Fibroblast of villous mesenchyme (primary cell): ENCODE results near the gene CLCN5. TPM values are rescaled to one million over a fixed set of nuclear protein-coding genes. Genes with fewer than 3 reads are reported as not detected.

Source experiments
- DNase-seq: peaks from one replicate; pipeline ENCODE4 v3.0.0-alpha.2; 2010; ENCODE audit warnings: low read depth
- H3K4me3 ChIP-seq: 2 replicates; pipeline ENCODE4 v1.5.1; 2011; ENCODE audit warnings: low read depth, mild to moderate bottlenecking, low read length
- total RNA-seq: library from RNA; depleted of rRNA; stranded (reverse); fragments of >200 nt; gene quantifications from 2 replicates; pipeline ENCODE4 v1.2.3, GENCODE V29; 2012
- TF ChIP-seq, protein P1 (sequence below): IDR thresholded peaks from 2 replicates; pipeline ENCODE4 v1.5.1; 2012; ENCODE audit warnings: low read depth, mild to moderate bottlenecking, low read length; ENCODE audit not compliant: insufficient read depth

The CLCN5 gene
- total RNA-seq, 1 donor, result 12.5 TPM

DNA sequence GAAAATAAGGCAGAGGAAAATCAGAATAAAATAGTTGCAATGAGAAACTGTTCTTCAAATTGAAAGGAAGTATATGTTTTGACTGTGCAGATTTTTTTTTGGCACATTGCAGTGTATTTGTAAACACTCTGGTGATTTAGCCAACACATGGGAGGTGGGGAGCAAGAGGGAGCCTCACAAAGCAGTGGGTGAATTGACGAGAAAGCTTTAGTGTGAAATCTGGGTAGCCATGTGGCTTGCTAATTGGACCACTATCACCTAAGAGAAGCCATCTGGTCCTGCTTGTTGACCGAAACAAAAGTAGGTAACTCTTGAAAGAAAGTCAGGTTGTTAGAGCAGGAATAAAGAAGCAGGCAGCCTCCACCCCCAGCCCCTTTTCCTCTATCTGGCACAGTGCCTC, 10.4 kb downstream of the CLCN5 start:
- DNase-seq, result no peak
- TF ChIP-seq, protein P1, sequence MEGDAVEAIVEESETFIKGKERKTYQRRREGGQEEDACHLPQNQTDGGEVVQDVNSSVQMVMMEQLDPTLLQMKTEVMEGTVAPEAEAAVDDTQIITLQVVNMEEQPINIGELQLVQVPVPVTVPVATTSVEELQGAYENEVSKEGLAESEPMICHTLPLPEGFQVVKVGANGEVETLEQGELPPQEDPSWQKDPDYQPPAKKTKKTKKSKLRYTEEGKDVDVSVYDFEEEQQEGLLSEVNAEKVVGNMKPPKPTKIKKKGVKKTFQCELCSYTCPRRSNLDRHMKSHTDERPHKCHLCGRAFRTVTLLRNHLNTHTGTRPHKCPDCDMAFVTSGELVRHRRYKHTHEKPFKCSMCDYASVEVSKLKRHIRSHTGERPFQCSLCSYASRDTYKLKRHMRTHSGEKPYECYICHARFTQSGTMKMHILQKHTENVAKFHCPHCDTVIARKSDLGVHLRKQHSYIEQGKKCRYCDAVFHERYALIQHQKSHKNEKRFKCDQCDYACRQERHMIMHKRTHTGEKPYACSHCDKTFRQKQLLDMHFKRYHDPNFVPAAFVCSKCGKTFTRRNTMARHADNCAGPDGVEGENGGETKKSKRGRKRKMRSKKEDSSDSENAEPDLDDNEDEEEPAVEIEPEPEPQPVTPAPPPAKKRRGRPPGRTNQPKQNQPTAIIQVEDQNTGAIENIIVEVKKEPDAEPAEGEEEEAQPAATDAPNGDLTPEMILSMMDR, result no peak
- H3K4me3 ChIP-seq, result no peak overlapping the region

DNA sequence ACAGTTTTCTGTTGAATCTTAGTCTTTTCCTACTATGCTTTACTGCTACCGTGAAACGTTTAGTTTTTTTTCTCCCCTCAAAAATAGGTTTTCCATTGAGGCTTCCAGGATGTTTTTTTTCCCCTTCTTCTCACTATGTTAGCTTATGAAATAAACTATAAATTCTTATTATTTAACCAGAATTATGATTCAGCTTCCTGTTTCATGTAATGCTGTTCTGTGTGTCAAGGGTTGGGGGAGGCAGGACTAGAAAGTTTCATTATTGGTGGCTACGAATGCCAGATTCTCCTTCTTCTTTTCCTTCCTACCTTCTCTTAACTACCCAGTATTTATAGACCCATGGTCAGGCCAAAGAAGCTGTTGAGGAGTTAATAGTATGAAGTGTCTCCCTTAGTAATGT, 11.8 kb downstream of the CLCN5 start:
- no peak for DNase-seq

DNA sequence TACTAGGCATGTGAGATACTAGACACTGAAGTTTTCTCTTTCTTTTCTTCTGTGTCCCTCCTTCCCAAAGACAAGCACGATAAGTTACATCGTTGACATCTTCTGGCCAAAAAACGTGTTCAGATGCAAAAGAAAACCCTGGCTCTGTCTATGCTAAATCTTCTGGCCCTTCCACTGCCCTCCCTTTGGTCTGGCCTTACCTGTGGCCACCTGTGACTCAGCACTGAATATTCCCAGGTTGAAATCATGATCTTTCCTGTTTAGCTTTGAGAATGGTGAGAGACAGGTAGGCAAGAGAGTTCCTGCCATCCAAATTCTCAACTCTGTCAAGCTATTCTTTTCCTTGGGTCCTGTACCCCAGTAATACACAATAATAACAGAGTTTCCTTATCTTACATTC, 12.3 kb downstream of the CLCN5 start:
- H3K4me3 ChIP-seq, result no peak overlapping the region
- no peak for DNase-seq
- TF ChIP-seq, protein P1, result no peak

More for the DNA sequence above, 11.8 kb downstream of the CLCN5 start:
- no peak overlapping the region for H3K4me3 ChIP-seq
- TF ChIP-seq, protein P1, result no peak

DNA sequence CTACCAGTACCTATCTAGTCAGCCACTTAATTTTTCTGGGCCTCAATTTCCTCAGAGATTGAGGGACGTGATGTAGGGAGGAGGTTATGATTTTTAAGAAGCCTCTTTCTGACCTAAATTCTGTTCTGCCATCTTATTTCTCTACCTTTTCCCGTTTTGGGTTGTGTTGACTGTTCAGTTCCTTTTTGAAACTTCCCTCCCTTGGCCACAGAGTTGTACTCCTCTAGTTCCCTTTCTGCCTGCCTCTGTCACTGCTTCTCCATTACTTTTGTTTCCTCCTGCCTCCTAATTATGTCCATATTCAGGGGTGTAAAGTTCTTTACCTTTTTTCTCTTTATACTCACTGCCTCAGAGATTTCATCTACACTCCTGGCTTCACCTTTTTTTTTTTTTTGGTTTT, 25.4 kb downstream of the CLCN5 start:
- DNase-seq, result no peak
- TF ChIP-seq, protein P1, result no peak

DNA sequence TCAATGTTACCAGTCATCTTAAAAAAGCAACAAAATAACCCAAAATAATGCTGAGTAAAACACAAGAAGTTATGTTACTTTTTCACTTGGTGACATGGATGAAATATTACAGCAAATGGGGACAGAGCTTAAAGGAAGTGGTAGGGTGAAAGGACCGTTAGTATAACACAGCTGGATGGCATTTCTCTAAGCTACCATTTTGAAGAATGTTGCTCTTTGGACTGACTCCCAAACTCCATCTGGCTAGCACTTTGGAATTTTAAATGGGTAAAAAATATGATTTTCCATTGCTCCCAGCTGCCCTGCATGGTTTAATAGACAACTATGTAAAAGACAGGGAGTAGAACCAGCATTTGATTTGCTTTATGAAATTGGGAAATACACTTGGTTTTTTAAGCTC, 27.6 kb downstream of the CLCN5 start:
- no peak for DNase-seq
- H3K4me3 ChIP-seq, result no peak overlapping the region
- TF ChIP-seq, protein P1, result no peak

More for the DNA sequence above, 25.4 kb downstream of the CLCN5 start:
- H3K4me3 ChIP-seq, result no peak overlapping the region

DNA sequence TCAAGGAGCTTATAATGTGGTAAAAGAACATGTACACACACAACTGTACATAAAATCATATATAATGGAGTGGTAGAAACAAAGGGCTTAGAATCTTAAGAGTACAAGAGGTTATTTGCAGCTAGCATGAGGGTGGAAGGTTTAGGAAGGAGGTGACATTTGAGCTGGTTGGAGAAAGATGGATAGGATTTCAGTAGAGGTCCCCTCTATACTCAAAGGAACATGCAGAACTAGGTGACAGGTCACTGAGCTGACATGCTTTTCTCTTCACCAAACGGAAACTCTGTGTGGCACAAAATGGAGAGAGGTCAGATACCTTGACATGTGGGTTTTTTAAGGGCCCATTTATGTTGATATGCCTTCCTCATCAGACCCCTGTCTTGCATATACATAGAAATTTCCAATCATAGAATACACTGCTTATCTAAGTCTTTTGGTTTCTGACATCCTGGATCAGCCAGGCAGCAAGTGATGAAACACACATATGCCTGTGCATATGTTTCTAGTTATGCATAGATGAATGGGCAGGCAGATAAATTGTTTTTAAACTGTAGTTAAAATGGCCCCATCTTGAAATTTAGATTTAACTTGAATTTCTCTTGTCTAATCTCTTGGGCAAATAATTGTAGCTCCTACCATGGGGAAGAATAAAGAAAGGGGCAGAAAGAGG, 29.3 kb downstream of the CLCN5 start:
- no peak overlapping the region for H3K4me3 ChIP-seq
- TF ChIP-seq, protein P1, result no peak
- DNase-seq, result no peak

DNA sequence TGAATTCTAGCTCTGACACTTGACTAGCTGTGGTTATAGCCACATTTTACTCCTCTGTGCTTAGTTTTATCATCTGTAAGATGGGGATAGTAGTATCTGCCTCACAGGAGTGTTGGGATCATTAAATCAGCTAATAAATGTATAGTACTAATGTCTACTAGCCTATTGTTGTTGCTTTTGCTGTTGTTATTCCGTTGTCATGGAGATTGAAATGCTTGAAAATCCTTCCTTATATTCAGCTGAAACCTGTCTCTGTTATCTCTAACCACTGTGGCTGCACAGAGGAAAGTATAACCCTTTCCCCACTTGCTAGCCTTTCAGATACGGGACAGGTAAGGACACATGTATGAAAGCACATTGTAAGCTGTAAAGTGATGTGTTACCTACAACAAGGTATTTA, 33.9 kb downstream of the CLCN5 start:
- no peak for DNase-seq
- TF ChIP-seq, protein P1, result no peak
- H3K4me3 ChIP-seq, result no peak overlapping the region
